Stimulated activated naive B cell treated with anti-CD40 and anti-IgM and Interleukin-4, amounts not matched to agents 10 μg/mL and 1 μg/mL and 100 μg/mL, for 72 hours (primary cell): ENCODE results near the gene ARMS2.

ENCODE experiments used
- ATAC-seq, 2 donors: fragments of 150-1000 bp; cut with Tn5 transposase; replicated peaks; 2 replicates each; pipeline ENCODE4 v1.10.0; 2021; ENCODE audit warnings: moderate library complexity in 1 of 2
- DNase-seq: peaks from one replicate; pipeline ENCODE4 v3.0.0; 2021
- H3K27ac Mint-ChIP-seq: one replicate; pipeline ENCODE4 v1.8.0; 2022; ENCODE audit warnings: mild to moderate bottlenecking, mixed read lengths
- H3K27me3 Mint-ChIP-seq, 2 donors: one replicate each; pipeline ENCODE4 v1.8.0; 2022; ENCODE audit warnings: mixed read lengths in 2 of 2
- H3K36me3 Mint-ChIP-seq, 2 donors: one replicate each; pipeline ENCODE4 v1.8.0; 2022; ENCODE audit warnings: mixed read lengths in 2 of 2, mild to moderate bottlenecking in 1 of 2
- H3K4me1 Mint-ChIP-seq, 2 donors: one replicate each; pipeline ENCODE4 v1.8.0; 2022; ENCODE audit warnings: mixed read lengths in 2 of 2, mild to moderate bottlenecking in 1 of 2
- H3K4me3 Mint-ChIP-seq, 2 donors: one replicate each; pipeline ENCODE4 v1.8.0; 2022; ENCODE audit warnings: mild to moderate bottlenecking in 2 of 2, mixed read lengths in 2 of 2, moderate library complexity in 1 of 2
- H3K9me3 Mint-ChIP-seq, 2 donors: one replicate each; pipeline ENCODE4 v1.8.0; 2022; ENCODE audit warnings: mixed read lengths in 2 of 2, mild to moderate bottlenecking in 1 of 2

Gene ARMS2

GRCh38 chr10:122486406-122487080, 32.1 kb downstream of the ARMS2 start:
- DNase-seq: no peak
- Mint-ChIP-seq H3K4me1 (no peaks in the 10 kb centered on the region), H3K9me3 (peaks cover 4% of the 10 kb centered on the region in 2 donors), H3K4me3 (no peak overlapping the region), H3K36me3 (peaks cover 0 to 4% of the 10 kb centered on the region in 2 donors), H3K27ac (no peak overlapping the region), H3K27me3 (peaks cover 38 to 42% of the 10 kb centered on the region in 2 donors)
- ATAC-seq: no peak

GRCh38 chr10:122487174-122487765, 32.8 kb downstream of the ARMS2 start:
- ATAC-seq (no peak), DNase-seq (no peak)
- Mint-ChIP-seq H3K27ac (no peak overlapping the region), H3K36me3 (no peaks in the 10 kb centered on the region), H3K4me1 (no peaks in the 10 kb centered on the region), H3K9me3 (no peaks in the 10 kb centered on the region), H3K27me3 (peaks cover 38 to 39% of the 10 kb centered on the region in 2 donors), H3K4me3 (no peak overlapping the region)

- no peaks in the 10 kb centered on the region for H3K36me3 Mint-ChIP-seq
- no peaks in the 10 kb centered on the region for H3K9me3 Mint-ChIP-seq
- peaks cover 41 to 52% of the 10 kb centered on the region in 2 donors for H3K27me3 Mint-ChIP-seq
These were observed 35.8 kb downstream of the ARMS2 start for GRCh38 chr10:122490268-122490667.

GRCh38 chr10:122490786-122491680, 36.6 kb downstream of the ARMS2 start:
- no peak overlapping the region for H3K27ac Mint-ChIP-seq
- H3K4me1 Mint-ChIP-seq: no peaks in the 10 kb centered on the region
- H3K9me3 Mint-ChIP-seq: no peaks in the 10 kb centered on the region
- H3K36me3 Mint-ChIP-seq: no peaks in the 10 kb centered on the region
- H3K4me3 Mint-ChIP-seq: no peak overlapping the region
- DNase-seq: no peak
- no peak for ATAC-seq
- H3K27me3 Mint-ChIP-seq: peaks cover 40 to 52% of the 10 kb centered on the region in 2 donors

More at GRCh38 chr10:122490268-122490667, 35.8 kb downstream of the ARMS2 start:
- no peaks in the 10 kb centered on the region for H3K4me1 Mint-ChIP-seq
- DNase-seq: no peak
- H3K4me3 Mint-ChIP-seq: no peak overlapping the region
- ATAC-seq: no peak
- no peak overlapping the region for H3K27ac Mint-ChIP-seq

- H3K4me1 Mint-ChIP-seq: no peaks in the 10 kb centered on the region
- no peaks in the 10 kb centered on the region for H3K9me3 Mint-ChIP-seq
- H3K4me3 Mint-ChIP-seq: no peak overlapping the region
- ATAC-seq: no peak
- DNase-seq: no peak
- H3K27me3 Mint-ChIP-seq: peaks cover 40 to 51% of the 10 kb centered on the region in 2 donors
- H3K36me3 Mint-ChIP-seq: no peaks in the 10 kb centered on the region
- H3K27ac Mint-ChIP-seq: no peak overlapping the region
These were observed 37.6 kb downstream of the ARMS2 start for GRCh38 chr10:122492006-122492405.

- DNase-seq: no peak
- H3K36me3 Mint-ChIP-seq: no peaks in the 10 kb centered on the region
- no peaks in the 10 kb centered on the region for H3K9me3 Mint-ChIP-seq
- ATAC-seq: no peak
- no peak overlapping the region for H3K27ac Mint-ChIP-seq
- no peak overlapping the region for H3K4me3 Mint-ChIP-seq
- peaks cover 37 to 43% of the 10 kb centered on the region in 2 donors for H3K27me3 Mint-ChIP-seq
- no peaks in the 10 kb centered on the region for H3K4me1 Mint-ChIP-seq
These were observed 38.6 kb downstream of the ARMS2 start for GRCh38 chr10:122492999-122493481.

GRCh38 chr10:122493761-122494160, 39.3 kb downstream of the ARMS2 start:
- no peak for ATAC-seq
- Mint-ChIP-seq H3K4me1 (no peaks in the 10 kb centered on the region), H3K9me3 (no peaks in the 10 kb centered on the region), H3K27ac (no peak overlapping the region), H3K36me3 (no peaks in the 10 kb centered on the region), H3K4me3 (no peak overlapping the region), H3K27me3 (peaks cover 37 to 48% of the 10 kb centered on the region in 2 donors)
- no peak for DNase-seq

GRCh38 chr10:122494173-122494820, 39.8 kb downstream of the ARMS2 start:
- Mint-ChIP-seq H3K27ac (no peak overlapping the region), H3K36me3 (no peaks in the 10 kb centered on the region), H3K27me3 (peaks cover 33 to 53% of the 10 kb centered on the region in 2 donors), H3K9me3 (no peaks in the 10 kb centered on the region), H3K4me3 (no peak overlapping the region), H3K4me1 (no peaks in the 10 kb centered on the region)
- DNase-seq (no peak), ATAC-seq (no peak)

GRCh38 chr10:122494833-122495232, 40.4 kb downstream of the ARMS2 start:
- DNase-seq (no peak), ATAC-seq (no peak)
- no peak overlapping the region for H3K4me3 Mint-ChIP-seq
- no peaks in the 10 kb centered on the region for H3K36me3 Mint-ChIP-seq
- peaks cover 36 to 56% of the 10 kb centered on the region in 2 donors for H3K27me3 Mint-ChIP-seq
- no peaks in the 10 kb centered on the region for H3K9me3 Mint-ChIP-seq
- no peak overlapping the region for H3K27ac Mint-ChIP-seq
- H3K4me1 Mint-ChIP-seq: no peaks in the 10 kb centered on the region

- Mint-ChIP-seq H3K4me3 (no peak overlapping the region), H3K4me1 (no peaks in the 10 kb centered on the region), H3K27ac (no peak overlapping the region), H3K27me3 (peaks cover 35 to 52% of the 10 kb centered on the region in 2 donors), H3K9me3 (no peaks in the 10 kb centered on the region), H3K36me3 (no peaks in the 10 kb centered on the region)
- ATAC-seq (no peak), DNase-seq (no peak)
These were observed 41.2 kb downstream of the ARMS2 start for GRCh38 chr10:122495406-122496340.

GRCh38 chr10:122497241-122497640, 42.8 kb downstream of the ARMS2 start:
- no peak overlapping the region for H3K27ac Mint-ChIP-seq
- no peaks in the 10 kb centered on the region for H3K36me3 Mint-ChIP-seq
- DNase-seq (no peak), ATAC-seq (no peak)
- H3K27me3 Mint-ChIP-seq: peaks cover 26 to 48% of the 10 kb centered on the region in 2 donors
- H3K9me3 Mint-ChIP-seq: no peaks in the 10 kb centered on the region
- H3K4me1 Mint-ChIP-seq: no peaks in the 10 kb centered on the region
- no peak overlapping the region for H3K4me3 Mint-ChIP-seq

- no peaks in the 10 kb centered on the region for H3K36me3 Mint-ChIP-seq
- no peak overlapping the region for H3K4me3 Mint-ChIP-seq
- DNase-seq (no peak), ATAC-seq (no peak)
- H3K9me3 Mint-ChIP-seq: no peaks in the 10 kb centered on the region
- H3K27ac Mint-ChIP-seq: no peak overlapping the region
- H3K27me3 Mint-ChIP-seq: peaks cover 17 to 43% of the 10 kb centered on the region in 2 donors
- H3K4me1 Mint-ChIP-seq: no peaks in the 10 kb centered on the region
These were observed 44.1 kb downstream of the ARMS2 start for GRCh38 chr10:122498521-122498920.

- Mint-ChIP-seq H3K4me3 (no peak overlapping the region), H3K36me3 (no peaks in the 10 kb centered on the region), H3K27me3 (peaks cover 14 to 39% of the 10 kb centered on the region in 2 donors), H3K9me3 (no peaks in the 10 kb centered on the region), H3K4me1 (no peaks in the 10 kb centered on the region), H3K27ac (no peak overlapping the region)
- DNase-seq: no peak
- ATAC-seq: no peak
These were observed 44.6 kb downstream of the ARMS2 start for GRCh38 chr10:122499012-122499411.
